HCT116 (cell line): ENCODE results near the gene CCDC39. TPM values are rescaled to one million over a fixed set of nuclear protein-coding genes. Genes with fewer than 3 reads are reported as not detected.
"Not testable (repeated sequence)": the region's sequence is repeated elsewhere in the genome, so short reads cannot be mapped to it uniquely, and the experiment has no call there.

Experiments
- ATAC-seq: fragments of 200-7000 bp; cut with Tn5 transposase; 2 replicates; pipeline ENCODE4 v1.9.1; 2020; ENCODE audit warnings: mild to moderate bottlenecking, moderate library complexity
- BruUV-seq: library from RNA; stranded (reverse); fragments of 400-500 nt; replicated peaks from 2 replicates; lab custom pipeline; 2021; lab: Mats Ljungman, UMichigan
- CTCF ChIA-PET: fragments of 300-600 bp; sonication (Branson Sonifier 250); formaldehyde crosslinking; loops from one replicate; lab custom pipeline; 2021; ENCODE audit warnings: antibody characterized with exemption; lab: Charles Lee
- POLR2A ChIA-PET: fragments of 300-600, 350-600 bp; sonication (Branson Sonifier 250); formaldehyde crosslinking; loops from one replicate; lab custom pipeline; 2021; ENCODE audit warnings: antibody characterized with exemption; lab: Charles Lee
- RAD21 ChIA-PET, 2 experiments: fragments of 300-600 bp; sonication (Branson Sonifier 250); formaldehyde crosslinking; loops; one replicate each; lab custom pipeline; 2023; ENCODE audit warnings: low total read pairs in 2 of 2; ENCODE audit not compliant: uncharacterized antibody in 2 of 2, unreplicated experiment in 2 of 2, low non-redundant PET in 1 of 2; lab: Charles Lee
- DNase-seq: peaks from one replicate; pipeline ENCODE4 v3.0.0-alpha.2; 2010; ENCODE audit warnings: low read depth, low spot score
- H2AFZ ChIP-seq: fragments of 200-600 bp; shearing (Covaris generic), sonication (generic); 2 replicates; pipeline ENCODE4 v1.6.1; 2017; ENCODE audit warnings: low read depth, mixed run types, mixed read lengths, antibody characterized with exemption, low read length; ENCODE audit not compliant: poor library complexity, severe bottlenecking
- H3K27ac ChIP-seq: 2 replicates; pipeline ENCODE4 v1.5.1; 2012; ENCODE audit warnings: low read depth, low read length
- H3K27me3 ChIP-seq: fragments of 200-600 bp; sonication (generic); 2 replicates; pipeline ENCODE4 v1.6.1; 2016; ENCODE audit warnings: mixed run types, low read length, mixed read lengths; ENCODE audit not compliant: insufficient read depth
- H3K36me3 ChIP-seq, 2 experiments: fragments of 200-500 bp in 1 of 2; fragments of 200-600 bp in 1 of 2; sonication (Bioruptor generic) in 1 of 2; sonication (generic) in 1 of 2; 2 replicates each; pipeline versions ENCODE4 v1.5.1 to v1.6.1; 2014 to 2016; ENCODE audit warnings: low read length in 2 of 2, inconsistent platforms in 1 of 2, mixed read lengths in 1 of 2, mixed run types in 1 of 2; ENCODE audit not compliant: insufficient read depth in 2 of 2, control insufficient read depth in 1 of 2
- H3K4me1 ChIP-seq, 2 experiments: fragments of 200-600 bp in 1 of 2; sonication (generic) in 1 of 2; 2 replicates each; pipeline versions ENCODE4 v1.5.1 to v1.6.1; 2012 to 2017; ENCODE audit warnings: low read length in 2 of 2, inconsistent platforms in 1 of 2, mild to moderate bottlenecking in 1 of 2, mixed read lengths in 1 of 2, mixed run types in 1 of 2, moderate library complexity in 1 of 2; ENCODE audit not compliant: insufficient read depth in 2 of 2, control insufficient read depth in 1 of 2
- H3K4me2 ChIP-seq: fragments of 200-600 bp; sonication (generic); 2 replicates; pipeline ENCODE4 v1.6.1; 2017; ENCODE audit warnings: mixed run types, low read length, mixed read lengths
- H3K4me3 ChIP-seq, 2 experiments: fragments of 200-600 bp in 1 of 2; sonication (generic) in 1 of 2; replicated peaks in 1 of 2; 2 replicates each; pipeline ENCODE4 v1.5.1; 2011 to 2016; ENCODE audit warnings: low read length in 2 of 2, control low read depth in 1 of 2, low read depth in 1 of 2, mild to moderate bottlenecking in 1 of 2, mixed read lengths in 1 of 2, mixed run types in 1 of 2
- H3K79me2 ChIP-seq: fragments of 200-600 bp; sonication (generic); 2 replicates; pipeline ENCODE4 v1.6.1; 2017; ENCODE audit warnings: mild to moderate bottlenecking, mixed run types, low read length, moderate library complexity, mixed read lengths; ENCODE audit not compliant: insufficient read depth
- H3K9ac ChIP-seq: fragments of 200-600 bp; sonication (generic); 2 replicates; pipeline ENCODE4 v1.6.1; 2016; ENCODE audit warnings: low read length, mixed read lengths
- H3K9me2 ChIP-seq: fragments of 200-600 bp; sonication (generic), shearing (Covaris generic); 2 replicates; pipeline ENCODE4 v1.6.1; 2017; ENCODE audit warnings: mixed run types, mild to moderate bottlenecking, moderate library complexity; ENCODE audit not compliant: insufficient read depth
- H3K9me3 ChIP-seq, 2 experiments: fragments of 200-500 bp in 1 of 2; fragments of 200-600 bp in 1 of 2; sonication (Bioruptor generic) in 1 of 2; sonication (generic) in 1 of 2; 2 replicates each; pipeline ENCODE4 v1.6.1; 2014 to 2017; ENCODE audit warnings: low read length in 2 of 2, mixed read lengths in 2 of 2, inconsistent platforms in 1 of 2, low read depth in 1 of 2, mild to moderate bottlenecking in 1 of 2, mixed run types in 1 of 2, moderate library complexity in 1 of 2; ENCODE audit not compliant: control insufficient read depth in 1 of 2, insufficient read depth in 1 of 2
- H4K20me1 ChIP-seq: fragments of 200-600 bp; sonication (generic), shearing (Covaris generic); 2 replicates; pipeline ENCODE4 v1.6.1; 2017; ENCODE audit warnings: mixed run types, mild to moderate bottlenecking, moderate library complexity; ENCODE audit not compliant: insufficient read depth
- CTCF ChIP-seq, 3 experiments: fragments of 200-600 bp in 1 of 3; sonication (generic) in 1 of 3; IDR thresholded peaks in 2 of 3; conservative IDR thresholded peaks in 1 of 3; 2 replicates each; pipeline ENCODE4 v1.5.1; 2012 to 2017; ENCODE audit warnings: low read depth in 2 of 3, low read length in 2 of 3, antibody characterized with exemption in 1 of 3, borderline replicate concordance in 1 of 3, control low read depth in 1 of 3, mild to moderate bottlenecking in 1 of 3, mixed read lengths in 1 of 3, mixed run types in 1 of 3, moderate library complexity in 1 of 3; ENCODE audit not compliant: insufficient read depth in 1 of 3
- MAX ChIP-seq: IDR thresholded peaks from 2 replicates; pipeline ENCODE4 v1.6.1; 2012
- POLR2AphosphoS5 ChIP-seq: IDR thresholded peaks from 2 replicates; pipeline ENCODE4 v1.6.1; 2011; ENCODE audit warnings: mild to moderate bottlenecking, low read depth, low read length, moderate library complexity
- SRF ChIP-seq: IDR thresholded peaks from 2 replicates; pipeline ENCODE4 v1.6.1; 2012; ENCODE audit warnings: low read depth
- ZBTB33 ChIP-seq: IDR thresholded peaks from 2 replicates; pipeline ENCODE4 v1.6.1; 2011; ENCODE audit warnings: mild to moderate bottlenecking, low read length, moderate library complexity; ENCODE audit not compliant: insufficient replicate concordance; ENCODE audit errors: extremely low read depth
- intact Hi-C: fragments of 100-400 bp; cut with micrococcal nuclease; formaldehyde crosslinking; loops from 2 replicates; pipeline ENCODE4 v1.10.0; 2022
- total RNA-seq: library from RNA; stranded (reverse); gene quantifications from one replicate; pipeline ENCODE4 v1.2.1, GENCODE V29; 2021; ENCODE audit not compliant: unreplicated experiment

The CCDC39 gene
- total RNA-seq, 1 experiment from 2014 or later = not detected

- ATAC-seq, H4K20me1 ChIP-seq, H3K9me2 ChIP-seq, H3K27ac ChIP-seq, H3K4me3 ChIP-seq, H3K9ac ChIP-seq, DNase-seq, BruUV-seq, H2AFZ ChIP-seq, RAD21 ChIA-PET, POLR2A ChIA-PET, H3K9me3 ChIP-seq, H3K4me2 ChIP-seq, H3K79me2 ChIP-seq, H3K36me3 ChIP-seq, intact Hi-C loops, CTCF ChIA-PET, H3K27me3 ChIP-seq, H3K4me1 ChIP-seq: not testable (repeated sequence)
Observed at GRCh38 chr3:180618563-180618962, 60.7 kb downstream of the CCDC39 start.

GRCh38 chr3:180617049-180617448, 62.2 kb downstream of the CCDC39 start:
- CTCF ChIA-PET = no interaction called here
- RAD21 ChIA-PET = no interaction called here
- no peak overlapping the region for H3K4me2 ChIP-seq
- no peak for ATAC-seq
- no peaks in the 10 kb centered on the region for H3K9me3 ChIP-seq
- H3K27me3 ChIP-seq = no peaks in the 10 kb centered on the region
- H3K27ac ChIP-seq = no peak overlapping the region
- TF ChIP-seq POLR2AphosphoS5 = no peak
- no peak for TF ChIP-seq SRF
- no peak for TF ChIP-seq MAX
- TF ChIP-seq ZBTB33 = no peak
- TF ChIP-seq CTCF (IDR thresholded peaks at IDR 0.05 in 2 of 3, conservative IDR thresholded peaks at IDR 0.05 in 1 of 3; ENCODE audit: borderline replicate concordance in 1 of 3, insufficient read depth in 1 of 3, low read depth in 2 of 3, low read length in 2 of 3) = no peak
- TF ChIP-seq, all 23 proteins: peak for 0
- no peak overlapping the region for H3K9ac ChIP-seq
- no peaks in the 10 kb centered on the region for H3K9me2 ChIP-seq
- no peak for DNase-seq
- no peaks in the 10 kb centered on the region for H3K4me1 ChIP-seq
- no peak overlapping the region for H2AFZ ChIP-seq
- no peaks in the 10 kb centered on the region for H3K79me2 ChIP-seq
- intact Hi-C loops = no loop called here
- no peak overlapping the region for H3K4me3 ChIP-seq
- BruUV-seq = no TSS peak
- peaks cover under 1 to 9% of the 10 kb centered on the region in 2 experiments; a peak in 2 of 4 replicates for H3K36me3 ChIP-seq
- POLR2A ChIA-PET = no interaction called here
- H4K20me1 ChIP-seq = no peaks in the 10 kb centered on the region
